Gastrocnemius medialis (tissue), 4 donors: Measurements from ENCODE around the gene XRCC3. TPM values are rescaled to one million over a fixed set of nuclear protein-coding genes. Genes with fewer than 3 reads are reported as not detected.

ENCODE experiments used
- ATAC-seq, 2 donors: fragments of 150-250 bp; one replicate each; pipeline ENCODE4 v1.9.1; 2016
- DNase-seq, 2 donors: peaks; one replicate each; pipeline ENCODE4 v3.0.0-alpha.2; 2019
- H3K27ac ChIP-seq, 4 donors: fragments of 200-600 bp; sonication (generic); 1 replicate in 1 of 4; 2 replicates in 3 of 4; pipeline ENCODE4 v1.5.1; 2016 to 2018; ENCODE audit warnings: mild to moderate bottlenecking in 2 of 4, moderate library complexity in 1 of 4
- H3K27me3 ChIP-seq, 3 donors: fragments of 200-600 bp; sonication (generic) in 2 of 3; 1 replicate in 1 of 3; 2 replicates in 2 of 3; pipeline versions ENCODE4 v1.5.1 to v1.6.0; 2016 to 2019; ENCODE audit warnings: mild to moderate bottlenecking in 1 of 3, moderate library complexity in 1 of 3
- H3K36me3 ChIP-seq, 2 donors: fragments of 200-600 bp; sonication (generic) in 1 of 2; one replicate each; pipeline ENCODE4 v1.5.1; 2017 to 2018
- H3K4me1 ChIP-seq, 2 donors: fragments of 200-600 bp; sonication (generic) in 1 of 2; one replicate each; pipeline ENCODE4 v1.5.1; 2016 to 2017; ENCODE audit warnings: mild to moderate bottlenecking in 2 of 2
- H3K4me3 ChIP-seq, 4 donors: fragments of 200-600 bp; sonication (generic) in 3 of 4; 1 replicate in 1 of 4; 2 replicates in 3 of 4; pipeline ENCODE4 v1.5.1; 2016 to 2019; ENCODE audit warnings: mild to moderate bottlenecking in 2 of 4
- H3K9me3 ChIP-seq, 3 donors: fragments of 200-600 bp; sonication (generic) in 2 of 3; 1 replicate in 1 of 3; 2 replicates in 2 of 3; pipeline ENCODE4 v1.5.1; 2016 to 2019
- CTCF ChIP-seq, 5 experiments: fragments of 450-650 bp in 3 of 5; fragments of 200-600 bp in 2 of 5; sonication (generic) in 2 of 5; IDR thresholded peaks in 4 of 5; conservative IDR thresholded peaks in 1 of 5; 1 replicate in 4 of 5; 2 replicates in 1 of 5; pipeline ENCODE4 v1.5.1; 2016 to 2019; ENCODE audit warnings: antibody characterized with exemption in 5 of 5, mild to moderate bottlenecking in 3 of 5, moderate library complexity in 3 of 5
- POLR2A ChIP-seq, 2 donors: fragments of 450-650 bp; IDR thresholded peaks; one replicate each; pipeline ENCODE4 v1.6.1; 2017; ENCODE audit warnings: antibody characterized with exemption in 2 of 2, mild to moderate bottlenecking in 2 of 2, moderate library complexity in 2 of 2
- in situ Hi-C, 4 donors: fragments of 200-750 bp; cut with MboI; loops; one replicate each; pipeline versions ENCODE4 v1.15.0 to v1.8.0; 2017; ENCODE audit warnings: low sequenced_read_pairs in 4 of 4
- intact Hi-C: fragments of 100-400 bp; cut with DNase I; formaldehyde crosslinking; loops from one replicate; pipeline ENCODE4 v1.15.1; 2023; ENCODE audit warnings: low total_unique reads
- total RNA-seq, 4 donors: library from RNA; depleted of rRNA; stranded (reverse); fragments of >200 nt; gene quantifications; one replicate each; pipeline versions ENCODE4 v1.1.0 to v1.2.3, GENCODE V29; 2016

The XRCC3 gene
- total RNA-seq, 4 donors from 2014 or later: 1.3 to 26.5 (median 3.0) TPM

GRCh38 chr14:103711516-103712431, 3.5 kb downstream of the XRCC3 start:
- intact Hi-C loops (loop anchor here (10.0 kb wide), 1 partner anchor 317 kb away; no protein-coding TSS in a partner anchor), in situ Hi-C loops (no loop called here)
- Histone ChIP-seq H3K27ac (peak overlapping the region; percentile 39 to 75 (median 60)), H3K4me3 (no peak overlapping the region), H3K27me3 (no peaks in the 10 kb centered on the region), H3K4me1 (peaks cover 38 to 46% of the 10 kb centered on the region in 2 donors), H3K36me3 (no peaks in the 10 kb centered on the region), H3K9me3 (no peaks in the 10 kb centered on the region)
- DNase-seq (no peak), ATAC-seq (no peak)
- TF ChIP-seq CTCF (IDR thresholded peaks at IDR 0.05 in 4 of 5, conservative IDR thresholded peaks at IDR 0.05 in 1 of 5) (no peak), POLR2A (IDR thresholded peaks at IDR 0.05) (no peak)

- Histone ChIP-seq H3K4me1 (peaks cover 34 to 41% of the 10 kb centered on the region in 2 donors), H3K4me3 (no peak overlapping the region), H3K27me3 (no peaks in the 10 kb centered on the region), H3K27ac (peak overlapping the region in 3 of 4 donors; percentile 39 to 75 (median 62)), H3K36me3 (peaks cover 0 to 7% of the 10 kb centered on the region in 2 donors), H3K9me3 (no peaks in the 10 kb centered on the region)
- no peak for ATAC-seq
- no peak for DNase-seq
- TF ChIP-seq POLR2A (IDR thresholded peaks at IDR 0.05): no peak
- no peak for TF ChIP-seq CTCF (IDR thresholded peaks at IDR 0.05 in 4 of 5, conservative IDR thresholded peaks at IDR 0.05 in 1 of 5)
- intact Hi-C loops: loop anchor here (10.0 kb wide), 1 partner anchor 316 kb away; no protein-coding TSS in a partner anchor
- in situ Hi-C loops: no loop called here
These were observed 4.4 kb downstream of the XRCC3 start for GRCh38 chr14:103710771-103711377.

GRCh38 chr14:103709814-103710213, 5.4 kb downstream of the XRCC3 start:
- Histone ChIP-seq H3K27ac (no peak overlapping the region), H3K27me3 (no peaks in the 10 kb centered on the region), H3K4me3 (no peak overlapping the region), H3K9me3 (no peaks in the 10 kb centered on the region), H3K4me1 (peaks cover 32 to 40% of the 10 kb centered on the region in 2 donors), H3K36me3 (peaks cover 0 to 12% of the 10 kb centered on the region in 2 donors)
- in situ Hi-C loops (no loop called here), intact Hi-C loops (loop anchor here (10.0 kb wide), 1 partner anchor 315 kb away; no protein-coding TSS in a partner anchor)
- ATAC-seq (no peak), DNase-seq (no peak)
- TF ChIP-seq CTCF (IDR thresholded peaks at IDR 0.05 in 4 of 5, conservative IDR thresholded peaks at IDR 0.05 in 1 of 5) (no peak), POLR2A (IDR thresholded peaks at IDR 0.05) (no peak)

- Histone ChIP-seq H3K4me3 (peak overlapping the region in 1 of 4 donors; percentile 13), H3K36me3 (peaks cover 0 to 16% of the 10 kb centered on the region in 2 donors), H3K9me3 (no peaks in the 10 kb centered on the region), H3K4me1 (peaks cover 26 to 34% of the 10 kb centered on the region in 2 donors), H3K27ac (peak overlapping the region in 1 of 4 donors; percentile 40), H3K27me3 (no peaks in the 10 kb centered on the region)
- intact Hi-C loops (no loop called here), in situ Hi-C loops (no loop called here)
- DNase-seq (peak; percentile 52 to 71), ATAC-seq (peak; percentile 59 to 75)
- TF ChIP-seq CTCF (IDR thresholded peaks at IDR 0.05 in 4 of 5, conservative IDR thresholded peaks at IDR 0.05 in 1 of 5) (no peak), POLR2A (IDR thresholded peaks at IDR 0.05) (no peak)
These were observed 6.5 kb downstream of the XRCC3 start for GRCh38 chr14:103708750-103709187.
